SK-N-SH (cell line): ENCODE measurements around the gene TDRD5. TPM values are rescaled to one million over a fixed set of nuclear protein-coding genes. Genes with fewer than 3 reads are reported as not detected.

Experiments
- CTCF ChIA-PET: fragments of 300-600, 350-600 bp; formaldehyde crosslinking; extraction: SDS; loops from one replicate; lab custom pipeline; 2021; lab: Yijun Ruan, JAX
- POLR2A ChIA-PET: fragments of 350-600 bp; sonication (Branson Sonifier 250); formaldehyde crosslinking; extraction: SDS; loops from one replicate; lab custom pipeline; 2020; ENCODE audit warnings: antibody characterized with exemption, inconsistent platforms; lab: Yijun Ruan, JAX
- DNase-seq: peaks from one replicate; pipeline ENCODE4 v3.0.0; 2012
- H2AFZ ChIP-seq: fragments of 200-600 bp; sonication (generic); 2 replicates; pipeline ENCODE4 v1.8.1; 2016; ENCODE audit warnings: antibody characterized with exemption, mild to moderate bottlenecking, low read depth
- H3F3A ChIP-seq: fragments of 200-600 bp; sonication (generic); replicated peaks from 2 replicates; pipeline ENCODE3; 2016; ENCODE audit warnings: antibody characterized with exemption, mild to moderate bottlenecking; ENCODE audit not compliant: insufficient read depth
- H3K27ac ChIP-seq, 2 experiments: fragments of 200-500 bp in 1 of 2; fragments of 200-600 bp in 1 of 2; sonication (Bioruptor generic) in 1 of 2; sonication (generic), shearing (Covaris generic) in 1 of 2; 2 replicates each; pipeline versions ENCODE4 v1.5.1 to v1.6.1; 2014 to 2016; ENCODE audit warnings: low read depth in 2 of 2, inconsistent platforms in 1 of 2, low read length in 1 of 2, mild to moderate bottlenecking in 1 of 2, mixed read lengths in 1 of 2
- H3K27me3 ChIP-seq: fragments of 200-600 bp; sonication (generic), shearing (Covaris generic); 2 replicates; pipeline ENCODE4 v1.6.1; 2016; ENCODE audit warnings: mixed run types; ENCODE audit not compliant: insufficient read depth
- H3K36me3 ChIP-seq, 2 experiments: fragments of 200-500 bp in 1 of 2; fragments of 200-600 bp in 1 of 2; sonication (Bioruptor generic) in 1 of 2; sonication (generic) in 1 of 2; replicated peaks in 1 of 2; 2 replicates each; pipeline versions ENCODE3 to v1.5.1; 2014 to 2016; ENCODE audit warnings: low read length in 1 of 2, mild to moderate bottlenecking in 1 of 2; ENCODE audit not compliant: insufficient read depth in 2 of 2, control insufficient read depth in 1 of 2
- H3K4me1 ChIP-seq, 2 experiments: fragments of 200-500 bp in 1 of 2; fragments of 200-600 bp in 1 of 2; sonication (Bioruptor generic) in 1 of 2; sonication (generic), shearing (Covaris generic) in 1 of 2; 2 replicates each; pipeline versions ENCODE4 v1.5.1 to v1.6.1; 2014 to 2016; ENCODE audit warnings: low read depth in 1 of 2, low read length in 1 of 2, mixed run types in 1 of 2; ENCODE audit not compliant: insufficient read depth in 2 of 2, control insufficient read depth in 1 of 2
- H3K4me2 ChIP-seq: fragments of 200-600 bp; sonication (generic), shearing (Covaris generic); 2 replicates; pipeline ENCODE4 v1.6.1; 2017; ENCODE audit warnings: mixed run types
- H3K4me3 ChIP-seq, 2 experiments: fragments of 200-500 bp in 1 of 2; fragments of 200-600 bp in 1 of 2; sonication (Bioruptor generic) in 1 of 2; sonication (generic), shearing (Covaris generic) in 1 of 2; 2 replicates each; pipeline versions ENCODE4 v1.5.1 to v1.8.1; 2014 to 2016; ENCODE audit warnings: low read depth in 2 of 2, inconsistent platforms in 1 of 2, low read length in 1 of 2, mild to moderate bottlenecking in 1 of 2, mixed read lengths in 1 of 2, moderate library complexity in 1 of 2
- H3K79me2 ChIP-seq: fragments of 200-600 bp; sonication (generic); 2 replicates; pipeline ENCODE4 v1.8.1; 2017; ENCODE audit warnings: mild to moderate bottlenecking; ENCODE audit not compliant: insufficient read depth
- H3K9ac ChIP-seq: fragments of 200-600 bp; sonication (generic); 2 replicates; pipeline ENCODE4 v1.6.1; 2017; ENCODE audit warnings: mixed run types
- H3K9me2 ChIP-seq: fragments of 200-600 bp; sonication (generic); 2 replicates; pipeline ENCODE4 v1.6.1; 2017; ENCODE audit warnings: mixed run types
- H3K9me3 ChIP-seq: fragments of 200-600 bp; sonication (generic); 2 replicates; pipeline ENCODE4 v1.6.1; 2017; ENCODE audit warnings: mixed run types, mild to moderate bottlenecking, moderate library complexity
- H4K20me1 ChIP-seq: fragments of 200-600 bp; sonication (generic); 2 replicates; pipeline ENCODE4 v1.6.1; 2017; ENCODE audit warnings: mild to moderate bottlenecking, mixed run types; ENCODE audit not compliant: insufficient read depth
- FOXJ3 ChIP-seq: sonication (generic); formaldehyde crosslinking; IDR thresholded peaks from 2 replicates; pipeline ENCODE4 v1.5.1; 2020; ENCODE audit warnings: mild to moderate bottlenecking, missing genetic modification reagents
- GATA2 ChIP-seq: sonication (generic); formaldehyde crosslinking; IDR thresholded peaks from 2 replicates; pipeline ENCODE4 v1.5.0; 2020; ENCODE audit warnings: mild to moderate bottlenecking, missing genetic modification reagents
- MXI1 ChIP-seq: IDR thresholded peaks from 2 replicates; pipeline ENCODE4 v1.6.1; 2012; ENCODE audit warnings: mild to moderate bottlenecking, low read depth, low read length, improper control_type of control experiment
- NRF1 ChIP-seq: IDR thresholded peaks from 2 replicates; pipeline ENCODE4 v1.6.1; 2012; ENCODE audit warnings: low read depth, mild to moderate bottlenecking, low read length
- PBX3 ChIP-seq: IDR thresholded peaks from 2 replicates; pipeline ENCODE4; 2012
- POLR2AphosphoS5 ChIP-seq: IDR thresholded peaks from 2 replicates; pipeline ENCODE4 v1.6.1; 2012; ENCODE audit warnings: low read depth, low read length
- RFX5 ChIP-seq: IDR thresholded peaks from 2 replicates; pipeline ENCODE4 v1.6.1; 2012; ENCODE audit warnings: mild to moderate bottlenecking, improper control_type of control experiment, low read length
- TAF1 ChIP-seq: IDR thresholded peaks from 2 replicates; pipeline ENCODE4 v1.6.1; 2012; ENCODE audit warnings: low read depth, mild to moderate bottlenecking, low read length, moderate library complexity, borderline replicate concordance
- USF2 ChIP-seq: fragments of 150-350 bp; IDR thresholded peaks from 2 replicates; pipeline ENCODE4 v1.6.1; 2017; ENCODE audit warnings: antibody characterized with exemption, low read length, low read depth, borderline replicate concordance
- ZBTB33 ChIP-seq: IDR thresholded peaks from 2 replicates; pipeline ENCODE4 v1.4.0; 2012; ENCODE audit warnings: low read depth, borderline replicate concordance
- WGBS: methylation state at CpG from one replicate; pipeline ENCODE4 v1.1.6; 2017; ENCODE audit warnings: low lambda C conversion rate; 5-methylcytosine and 5-hydroxymethylcytosine counted together
- polyA plus RNA-seq, 3 experiments: library from polyadenylated mRNA; depleted of rRNA; stranded (reverse); fragments of >200 nt; gene quantifications; 2 replicates each; pipeline ENCODE4 v1.2.3, GENCODE V29; 2012
- TF ChIP-seq, protein P1 (sequence below): fragments of 150-350 bp; IDR thresholded peaks from 2 replicates; pipeline ENCODE4 v1.6.1; 2016; ENCODE audit warnings: mild to moderate bottlenecking, low read depth, low read length
- TF ChIP-seq, protein P2 (sequence below): IDR thresholded peaks from 2 replicates; pipeline ENCODE4 v1.4.0; 2012; ENCODE audit warnings: low read depth
- TF ChIP-seq, protein P3 (sequence below): IDR thresholded peaks from 2 replicates; pipeline ENCODE4 v1.6.1; 2012; ENCODE audit warnings: mild to moderate bottlenecking, low read depth, low read length, moderate library complexity

Gene TDRD5
- polyA plus RNA-seq, 1 of the 3 experiments (the other 2 are of a cell fraction), result not detected

DNA sequence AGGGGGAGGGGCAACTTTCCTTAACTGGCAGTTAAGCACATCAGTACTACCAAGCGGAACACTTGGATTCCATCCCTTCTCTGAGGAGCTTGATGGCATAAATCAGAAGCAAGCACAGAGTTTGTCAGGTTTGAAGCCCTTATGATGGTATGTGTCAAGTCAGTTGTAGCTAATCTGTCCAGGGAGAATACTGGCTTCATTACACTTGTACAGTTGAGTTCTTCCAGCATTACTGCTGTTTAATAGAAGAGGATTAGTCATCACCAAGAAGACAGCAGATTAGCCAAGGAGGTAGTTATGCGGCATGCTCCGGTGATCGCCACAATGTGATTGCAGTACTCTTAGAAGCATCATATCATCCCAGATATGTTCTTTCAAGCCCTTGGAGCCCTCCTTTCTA is 2.1 kb upstream of the TDRD5 start:
- Histone ChIP-seq H3K4me2 (no peak overlapping the region), H3K9me3 (no peaks in the 10 kb centered on the region), H3K9me2 (no peaks in the 10 kb centered on the region), H3K9ac (no peak overlapping the region), H3K27me3 (no peaks in the 10 kb centered on the region; the same call in 1 of the 2 replicates), H2AFZ (no peak overlapping the region), H4K20me1 (no peaks in the 10 kb centered on the region), H3K4me3 (no peak overlapping the region), H3K36me3 (no peaks in the 10 kb centered on the region), H3K79me2 (no peaks in the 10 kb centered on the region), H3F3A (no peaks in the 10 kb centered on the region), H3K4me1 (no peaks in the 10 kb centered on the region; a peak in 2 of 4 replicates), H3K27ac (no peak overlapping the region)
- 89% methylated on average over 4 of the region's 4 CpGs for WGBS
- POLR2A ChIA-PET, result no interaction called here
- TF ChIP-seq, protein P1, sequence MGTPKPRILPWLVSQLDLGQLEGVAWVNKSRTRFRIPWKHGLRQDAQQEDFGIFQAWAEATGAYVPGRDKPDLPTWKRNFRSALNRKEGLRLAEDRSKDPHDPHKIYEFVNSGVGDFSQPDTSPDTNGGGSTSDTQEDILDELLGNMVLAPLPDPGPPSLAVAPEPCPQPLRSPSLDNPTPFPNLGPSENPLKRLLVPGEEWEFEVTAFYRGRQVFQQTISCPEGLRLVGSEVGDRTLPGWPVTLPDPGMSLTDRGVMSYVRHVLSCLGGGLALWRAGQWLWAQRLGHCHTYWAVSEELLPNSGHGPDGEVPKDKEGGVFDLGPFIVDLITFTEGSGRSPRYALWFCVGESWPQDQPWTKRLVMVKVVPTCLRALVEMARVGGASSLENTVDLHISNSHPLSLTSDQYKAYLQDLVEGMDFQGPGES, result no peak
- TF ChIP-seq ZBTB33, result no peak
- no peak for TF ChIP-seq TAF1
- TF ChIP-seq MXI1, result no peak
- no peak for TF ChIP-seq NRF1
- no peak for TF ChIP-seq GATA2
- TF ChIP-seq, protein P2, sequence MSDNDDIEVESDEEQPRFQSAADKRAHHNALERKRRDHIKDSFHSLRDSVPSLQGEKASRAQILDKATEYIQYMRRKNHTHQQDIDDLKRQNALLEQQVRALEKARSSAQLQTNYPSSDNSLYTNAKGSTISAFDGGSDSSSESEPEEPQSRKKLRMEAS, result no peak
- no peak for TF ChIP-seq FOXJ3
- TF ChIP-seq RFX5, result no peak
- TF ChIP-seq USF2, result no peak
- no peak for TF ChIP-seq POLR2AphosphoS5
- TF ChIP-seq, protein P3, sequence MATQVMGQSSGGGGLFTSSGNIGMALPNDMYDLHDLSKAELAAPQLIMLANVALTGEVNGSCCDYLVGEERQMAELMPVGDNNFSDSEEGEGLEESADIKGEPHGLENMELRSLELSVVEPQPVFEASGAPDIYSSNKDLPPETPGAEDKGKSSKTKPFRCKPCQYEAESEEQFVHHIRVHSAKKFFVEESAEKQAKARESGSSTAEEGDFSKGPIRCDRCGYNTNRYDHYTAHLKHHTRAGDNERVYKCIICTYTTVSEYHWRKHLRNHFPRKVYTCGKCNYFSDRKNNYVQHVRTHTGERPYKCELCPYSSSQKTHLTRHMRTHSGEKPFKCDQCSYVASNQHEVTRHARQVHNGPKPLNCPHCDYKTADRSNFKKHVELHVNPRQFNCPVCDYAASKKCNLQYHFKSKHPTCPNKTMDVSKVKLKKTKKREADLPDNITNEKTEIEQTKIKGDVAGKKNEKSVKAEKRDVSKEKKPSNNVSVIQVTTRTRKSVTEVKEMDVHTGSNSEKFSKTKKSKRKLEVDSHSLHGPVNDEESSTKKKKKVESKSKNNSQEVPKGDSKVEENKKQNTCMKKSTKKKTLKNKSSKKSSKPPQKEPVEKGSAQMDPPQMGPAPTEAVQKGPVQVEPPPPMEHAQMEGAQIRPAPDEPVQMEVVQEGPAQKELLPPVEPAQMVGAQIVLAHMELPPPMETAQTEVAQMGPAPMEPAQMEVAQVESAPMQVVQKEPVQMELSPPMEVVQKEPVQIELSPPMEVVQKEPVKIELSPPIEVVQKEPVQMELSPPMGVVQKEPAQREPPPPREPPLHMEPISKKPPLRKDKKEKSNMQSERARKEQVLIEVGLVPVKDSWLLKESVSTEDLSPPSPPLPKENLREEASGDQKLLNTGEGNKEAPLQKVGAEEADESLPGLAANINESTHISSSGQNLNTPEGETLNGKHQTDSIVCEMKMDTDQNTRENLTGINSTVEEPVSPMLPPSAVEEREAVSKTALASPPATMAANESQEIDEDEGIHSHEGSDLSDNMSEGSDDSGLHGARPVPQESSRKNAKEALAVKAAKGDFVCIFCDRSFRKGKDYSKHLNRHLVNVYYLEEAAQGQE, result no peak
- no peak for TF ChIP-seq PBX3
- CTCF ChIA-PET, result no interaction called here
- DNase-seq, result no peak
